MM.1S (cell line): Measurements from ENCODE around the gene MAPK6.
A peak's percentile ranks its signal among the peaks of the same experiment; 100 is the strongest.

Experiments used
- DNase-seq: peaks from one replicate; pipeline ENCODE4 v3.0.0-alpha.2; 2015
- H2AFZ ChIP-seq: fragments of 300-600 bp; sonication (generic); 2 replicates; pipeline ENCODE4 v1.6.0; 2016; ENCODE audit warnings: antibody characterized with exemption, low read length
- H3F3A ChIP-seq: fragments of 300-600 bp; sonication (generic); 2 replicates; pipeline ENCODE4 v1.6.1; 2016; ENCODE audit warnings: mild to moderate bottlenecking, antibody characterized with exemption, low read length, moderate library complexity, mixed read lengths; ENCODE audit not compliant: insufficient read depth
- H3K27ac ChIP-seq: fragments of 300-600 bp; sonication (generic); 2 replicates; pipeline ENCODE4 v1.5.1; 2016; ENCODE audit warnings: mild to moderate bottlenecking, low read length
- H3K27me3 ChIP-seq: fragments of 300-600 bp; sonication (generic); replicated peaks from 2 replicates; pipeline ENCODE4 v1.6.0; 2016; ENCODE audit warnings: low read length; ENCODE audit not compliant: insufficient read depth
- H3K36me3 ChIP-seq: fragments of 300-600 bp; sonication (generic); replicated peaks from 2 replicates; pipeline ENCODE4 v1.6.1; 2016; ENCODE audit warnings: mild to moderate bottlenecking, low read length, mixed read lengths; ENCODE audit not compliant: insufficient read depth
- H3K4me1 ChIP-seq: fragments of 300-600 bp; sonication (generic); 2 replicates; pipeline ENCODE4 v1.6.1; 2016; ENCODE audit warnings: low read length, mixed read lengths
- H3K4me2 ChIP-seq: fragments of 300-600 bp; sonication (generic); 2 replicates; pipeline ENCODE4 v1.6.0; 2016; ENCODE audit warnings: low read depth, low read length
- H3K4me3 ChIP-seq: fragments of 300-600 bp; sonication (generic); 2 replicates; pipeline ENCODE4 v1.5.1; 2016; ENCODE audit warnings: low read length, mixed read lengths
- H3K79me2 ChIP-seq: fragments of 300-600 bp; sonication (generic); 2 replicates; pipeline ENCODE4 v1.6.1; 2016; ENCODE audit warnings: mixed run types, low read length, mixed read lengths
- H3K9ac ChIP-seq: fragments of 300-600 bp; sonication (generic); 2 replicates; pipeline ENCODE4 v1.6.1; 2016; ENCODE audit warnings: low read length, mixed read lengths
- H3K9me2 ChIP-seq: fragments of 300-600 bp; sonication (generic); replicated peaks from 2 replicates; pipeline ENCODE4 v1.6.1; 2016; ENCODE audit warnings: mild to moderate bottlenecking, low read length, mixed read lengths; ENCODE audit not compliant: insufficient read depth
- H3K9me3 ChIP-seq: fragments of 300-600 bp; sonication (generic); replicated peaks from 2 replicates; pipeline ENCODE4 v1.6.1; 2016; ENCODE audit warnings: mild to moderate bottlenecking, low read length, mixed read lengths; ENCODE audit not compliant: insufficient read depth
- H4K20me1 ChIP-seq: fragments of 300-600 bp; sonication (generic); 2 replicates; pipeline ENCODE4 v1.6.1; 2016; ENCODE audit warnings: mild to moderate bottlenecking, low read length, moderate library complexity, mixed read lengths; ENCODE audit not compliant: insufficient read depth
- CTCF ChIP-seq: fragments of 300-600 bp; sonication (generic); IDR thresholded peaks from 2 replicates; pipeline ENCODE4 v1.5.1; 2016; ENCODE audit warnings: antibody characterized with exemption, low read length, mixed read lengths
- EZH2 ChIP-seq: fragments of 300-600 bp; sonication (generic); optimal IDR thresholded peaks from 2 replicates; pipeline ENCODE3; 2017; ENCODE audit warnings: low read depth, mild to moderate bottlenecking, antibody characterized with exemption, low read length, mixed read lengths
- EZH2phosphoT487 ChIP-seq: fragments of 300-600 bp; sonication (generic); IDR thresholded peaks from 2 replicates; pipeline ENCODE4 v1.6.1; 2018; ENCODE audit warnings: antibody characterized with exemption, low read length

MAPK6 gene

DNA sequence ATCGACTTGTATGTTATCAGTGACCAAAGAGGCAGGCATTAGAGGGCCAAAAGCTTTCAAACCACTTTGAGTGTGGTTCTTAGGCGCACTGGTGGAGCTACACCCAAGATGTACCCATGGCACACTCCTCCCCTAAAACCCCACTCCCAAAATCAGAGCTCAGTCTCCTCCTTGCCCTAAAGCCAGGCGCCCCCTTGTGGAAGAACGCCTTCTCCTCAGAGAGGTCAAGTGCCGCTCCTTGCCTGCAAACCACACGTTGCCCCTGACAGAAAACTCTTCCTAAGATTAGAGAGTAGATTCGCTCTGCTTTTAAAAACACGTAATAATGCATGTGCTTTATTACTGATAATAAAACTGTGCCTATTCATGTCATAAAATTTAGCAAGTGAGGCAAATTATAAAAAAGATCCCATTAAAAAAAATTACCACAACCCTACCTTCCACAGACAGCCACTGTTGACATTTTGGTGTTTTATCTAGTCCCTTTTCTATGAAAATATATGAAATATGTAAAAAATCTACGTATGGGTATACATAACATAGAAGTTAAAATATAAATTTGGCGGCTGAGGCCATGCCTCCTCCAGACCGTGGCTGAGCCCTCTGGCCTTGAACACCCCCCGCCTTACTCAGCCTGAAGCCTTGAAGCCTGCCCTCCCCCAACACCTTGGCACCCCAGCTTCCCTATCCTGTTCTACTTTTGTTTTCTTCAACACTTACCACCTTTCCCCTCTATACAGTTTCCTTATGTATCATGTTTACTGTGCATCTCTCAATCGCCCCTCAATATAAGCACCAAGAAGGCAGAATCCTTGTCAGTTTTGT is 60.1 kb downstream of the MAPK6 start:
- Histone ChIP-seq H2AFZ (0 out of 2 replicates have a peak overlapping the region, but pooled peaks have one; percentile 14), H3K9me2 (no peaks in the 10 kb centered on the region), H3F3A (peaks cover 9% of the 10 kb centered on the region; the same call in 1 of the 2 replicates), H3K27ac (no peak overlapping the region), H4K20me1 (no peaks in the 10 kb centered on the region), H3K9me3 (no peaks in the 10 kb centered on the region), H3K9ac (no peak overlapping the region), H3K27me3 (no peaks in the 10 kb centered on the region), H3K4me1 (peaks cover 22% of the 10 kb centered on the region), H3K4me3 (no peak overlapping the region), H3K36me3 (no peaks in the 10 kb centered on the region), H3K79me2 (no peaks in the 10 kb centered on the region), H3K4me2 (no peak overlapping the region)
- peak; percentile 73 for DNase-seq
- TF ChIP-seq CTCF (peak; percentile 92), EZH2phosphoT487 (no peak)

DNA sequence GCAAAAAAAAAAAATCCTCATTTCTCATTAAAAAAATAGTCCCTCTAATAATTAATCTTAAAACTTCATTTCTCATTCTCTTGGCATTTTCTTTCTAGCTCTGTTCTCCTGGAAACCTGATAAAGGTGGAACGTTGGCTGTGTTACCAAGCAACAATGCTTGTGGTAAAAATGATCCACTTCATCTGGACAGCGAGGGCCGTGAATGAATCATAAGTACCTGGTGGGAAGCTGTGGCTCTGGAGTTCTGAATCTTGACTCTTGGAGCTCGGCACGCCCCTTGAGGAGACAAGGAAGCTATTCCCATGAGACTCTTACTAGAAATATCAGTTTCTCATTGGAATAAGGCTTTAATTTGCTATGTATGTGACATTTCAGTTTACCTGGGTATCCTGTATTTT is 61.0 kb downstream of the MAPK6 start:
- TF ChIP-seq EZH2: no peak
- TF ChIP-seq EZH2phosphoT487: no peak
- no peak for TF ChIP-seq CTCF
- Histone ChIP-seq H2AFZ (no peak overlapping the region), H3F3A (peaks cover 9% of the 10 kb centered on the region; the same call in 1 of the 2 replicates), H3K9ac (no peak overlapping the region), H3K9me2 (no peaks in the 10 kb centered on the region), H4K20me1 (no peaks in the 10 kb centered on the region), H3K4me3 (no peak overlapping the region), H3K4me1 (peaks cover 22% of the 10 kb centered on the region), H3K9me3 (no peaks in the 10 kb centered on the region), H3K27ac (no peak overlapping the region), H3K4me2 (no peak overlapping the region), H3K36me3 (no peaks in the 10 kb centered on the region), H3K27me3 (no peaks in the 10 kb centered on the region), H3K79me2 (no peaks in the 10 kb centered on the region)
- no peak for DNase-seq

DNA sequence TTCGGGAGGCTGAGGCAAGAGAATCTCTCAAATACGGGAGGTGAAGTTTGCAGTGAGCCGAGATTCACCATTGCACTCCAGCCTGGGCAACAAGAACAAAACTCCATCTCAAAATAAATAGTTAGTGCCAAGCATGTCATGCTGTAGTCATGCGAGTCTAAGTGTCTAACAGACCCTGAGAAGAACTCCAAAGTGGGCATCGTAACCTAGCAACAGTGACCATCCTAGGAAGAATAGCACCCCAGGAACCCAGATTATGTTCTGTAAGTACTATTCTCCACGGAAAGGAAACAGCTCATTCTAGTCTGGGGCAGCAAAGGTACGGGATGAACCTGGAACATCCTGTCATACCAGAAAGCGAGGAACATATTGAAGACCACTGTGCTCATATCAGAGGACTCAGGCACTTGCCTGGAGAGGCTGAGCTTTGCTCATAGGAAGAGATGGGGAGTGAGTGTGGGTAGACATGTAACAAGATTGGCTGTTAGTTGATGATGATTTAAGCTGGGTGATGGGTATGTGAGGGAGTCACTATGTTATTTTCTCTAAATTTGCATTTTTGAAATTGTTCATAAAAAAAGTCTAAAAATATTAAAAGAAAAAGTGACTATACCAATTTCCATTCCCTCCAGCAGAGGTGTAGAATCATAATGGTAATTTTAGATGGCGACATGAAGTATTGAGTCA is 61.8 kb downstream of the MAPK6 start:
- H3K9ac ChIP-seq: no peak overlapping the region
- H3K4me1 ChIP-seq: peaks cover 22% of the 10 kb centered on the region
- H3K9me2 ChIP-seq: no peaks in the 10 kb centered on the region
- no peak overlapping the region for H2AFZ ChIP-seq
- no peaks in the 10 kb centered on the region for H3K79me2 ChIP-seq
- H3K9me3 ChIP-seq: no peaks in the 10 kb centered on the region
- no peaks in the 10 kb centered on the region for H3K27me3 ChIP-seq
- H4K20me1 ChIP-seq: no peaks in the 10 kb centered on the region
- no peak overlapping the region for H3K4me2 ChIP-seq
- H3K4me3 ChIP-seq: no peak overlapping the region
- TF ChIP-seq EZH2phosphoT487 (no peak), EZH2 (no peak), CTCF (no peak)
- H3K27ac ChIP-seq: no peak overlapping the region
- H3F3A ChIP-seq: peaks cover 9% of the 10 kb centered on the region; the same call in 1 of the 2 replicates
- no peaks in the 10 kb centered on the region for H3K36me3 ChIP-seq
- no peak for DNase-seq
